ENCODE data around the gene HOXA4.

Gene HOXA4

DNA sequence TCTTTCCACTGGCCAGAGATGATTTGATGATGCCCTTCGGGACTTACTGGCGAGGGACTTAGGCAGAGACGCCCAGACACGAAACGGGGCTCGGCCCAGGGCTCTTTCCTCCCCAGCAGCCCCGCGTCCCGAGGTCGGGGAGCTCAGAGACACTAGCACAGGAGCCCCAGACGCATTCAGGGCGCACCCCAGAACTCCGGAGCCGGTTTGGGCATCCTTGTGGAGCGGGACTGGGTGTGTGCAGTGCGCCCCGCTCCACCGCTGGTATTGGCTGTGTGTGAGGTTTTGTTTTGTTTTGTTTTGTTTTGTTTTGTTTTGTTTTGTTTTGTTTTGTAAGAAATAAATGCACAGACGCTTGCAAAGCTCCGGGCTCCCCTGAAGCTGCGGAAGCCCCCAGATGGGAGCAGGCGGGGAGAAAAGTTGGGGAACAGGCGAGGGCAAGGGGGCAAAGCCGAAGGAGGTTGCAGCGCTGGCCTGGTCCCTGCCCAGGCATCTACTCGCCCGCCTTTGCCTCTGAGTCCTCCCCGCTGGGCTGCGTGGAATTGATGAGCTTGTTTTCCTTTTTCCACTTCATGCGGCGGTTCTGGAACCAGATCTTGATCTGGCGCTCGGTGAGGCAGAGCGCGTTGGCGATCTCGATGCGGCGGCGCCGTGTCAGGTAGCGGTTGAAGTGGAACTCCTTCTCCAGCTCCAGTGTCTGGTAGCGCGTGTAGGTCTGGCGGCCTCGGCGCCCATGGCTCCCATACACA, 14.8 kb upstream of the HOXA4 start:
- TF ChIP-seq POLR2AphosphoS5 (IDR thresholded peaks at IDR 0.05; ENCODE audit: low read depth): no peak
- no peak for TF ChIP-seq SPI1 (IDR thresholded peaks at IDR 0.05; ENCODE audit: borderline replicate concordance, low read depth)
- TF ChIP-seq CTCF (IDR thresholded peaks at IDR 0.05; ENCODE audit: insufficient read depth, low read length): no peak
- TF ChIP-seq GABPA (IDR thresholded peaks at IDR 0.05; ENCODE audit: low read depth): no peak
- TF ChIP-seq, protein P1, sequence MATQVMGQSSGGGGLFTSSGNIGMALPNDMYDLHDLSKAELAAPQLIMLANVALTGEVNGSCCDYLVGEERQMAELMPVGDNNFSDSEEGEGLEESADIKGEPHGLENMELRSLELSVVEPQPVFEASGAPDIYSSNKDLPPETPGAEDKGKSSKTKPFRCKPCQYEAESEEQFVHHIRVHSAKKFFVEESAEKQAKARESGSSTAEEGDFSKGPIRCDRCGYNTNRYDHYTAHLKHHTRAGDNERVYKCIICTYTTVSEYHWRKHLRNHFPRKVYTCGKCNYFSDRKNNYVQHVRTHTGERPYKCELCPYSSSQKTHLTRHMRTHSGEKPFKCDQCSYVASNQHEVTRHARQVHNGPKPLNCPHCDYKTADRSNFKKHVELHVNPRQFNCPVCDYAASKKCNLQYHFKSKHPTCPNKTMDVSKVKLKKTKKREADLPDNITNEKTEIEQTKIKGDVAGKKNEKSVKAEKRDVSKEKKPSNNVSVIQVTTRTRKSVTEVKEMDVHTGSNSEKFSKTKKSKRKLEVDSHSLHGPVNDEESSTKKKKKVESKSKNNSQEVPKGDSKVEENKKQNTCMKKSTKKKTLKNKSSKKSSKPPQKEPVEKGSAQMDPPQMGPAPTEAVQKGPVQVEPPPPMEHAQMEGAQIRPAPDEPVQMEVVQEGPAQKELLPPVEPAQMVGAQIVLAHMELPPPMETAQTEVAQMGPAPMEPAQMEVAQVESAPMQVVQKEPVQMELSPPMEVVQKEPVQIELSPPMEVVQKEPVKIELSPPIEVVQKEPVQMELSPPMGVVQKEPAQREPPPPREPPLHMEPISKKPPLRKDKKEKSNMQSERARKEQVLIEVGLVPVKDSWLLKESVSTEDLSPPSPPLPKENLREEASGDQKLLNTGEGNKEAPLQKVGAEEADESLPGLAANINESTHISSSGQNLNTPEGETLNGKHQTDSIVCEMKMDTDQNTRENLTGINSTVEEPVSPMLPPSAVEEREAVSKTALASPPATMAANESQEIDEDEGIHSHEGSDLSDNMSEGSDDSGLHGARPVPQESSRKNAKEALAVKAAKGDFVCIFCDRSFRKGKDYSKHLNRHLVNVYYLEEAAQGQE (IDR thresholded peaks at IDR 0.05; ENCODE audit: insufficient replicate concordance, low read depth): no peak
- Histone ChIP-seq H3K27me3 (ENCODE audit: insufficient read depth, poor library complexity, severe bottlenecking) (peaks cover 16% of the 10 kb centered on the region), H3K27ac (replicated peaks) (no peak overlapping the region), H3K4me3 (replicated peaks; ENCODE audit: insufficient read depth, low read length) (no peak overlapping the region)
- DNase-seq (ENCODE audit: low read depth in 1 of 2, low spot score in 1 of 2): no peak

DNA sequence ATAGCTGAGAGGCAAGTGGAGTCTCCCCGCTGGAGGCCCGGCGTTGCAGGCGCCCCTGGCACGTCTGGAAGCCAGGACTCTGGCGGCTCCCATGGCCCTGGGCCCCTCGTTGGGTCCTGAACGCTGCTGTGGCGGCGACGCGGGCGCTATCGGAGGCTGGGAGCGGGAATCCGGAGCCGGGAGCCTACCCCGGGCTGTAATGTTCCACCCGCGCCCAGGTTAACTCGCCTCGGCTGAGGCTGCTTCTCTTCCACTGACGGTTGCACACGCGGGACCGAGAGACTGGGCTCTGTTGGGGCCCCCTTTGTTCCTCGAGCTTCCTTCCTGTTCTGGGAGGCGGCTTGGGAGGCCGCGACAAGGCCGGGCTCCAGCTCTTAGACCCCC, 14.2 kb upstream of the HOXA4 start:
- no peak for DNase-seq (ENCODE audit: low read depth in 1 of 2, low spot score in 1 of 2)
- TF ChIP-seq, protein P1 (IDR thresholded peaks at IDR 0.05; ENCODE audit: insufficient replicate concordance, low read depth): no peak
- TF ChIP-seq POLR2AphosphoS5 (IDR thresholded peaks at IDR 0.05; ENCODE audit: low read depth) (no peak), GABPA (IDR thresholded peaks at IDR 0.05; ENCODE audit: low read depth) (no peak), CTCF (IDR thresholded peaks at IDR 0.05; ENCODE audit: insufficient read depth, low read length) (no peak), SPI1 (IDR thresholded peaks at IDR 0.05; ENCODE audit: borderline replicate concordance, low read depth) (no peak)
- peaks cover 16% of the 10 kb centered on the region for H3K27me3 ChIP-seq (ENCODE audit: insufficient read depth, poor library complexity, severe bottlenecking)
- no peak overlapping the region for H3K4me3 ChIP-seq (replicated peaks; ENCODE audit: insufficient read depth, low read length)
- no peak overlapping the region for H3K27ac ChIP-seq (replicated peaks)

GRCh38 chr7:27143950-27144780, 13.6 kb upstream of the HOXA4 start:
- peaks cover 16% of the 10 kb centered on the region for H3K27me3 ChIP-seq (ENCODE audit: insufficient read depth, poor library complexity, severe bottlenecking)
- TF ChIP-seq GABPA (IDR thresholded peaks at IDR 0.05; ENCODE audit: low read depth): no peak
- TF ChIP-seq, protein P1 (IDR thresholded peaks at IDR 0.05; ENCODE audit: insufficient replicate concordance, low read depth): no peak
- no peak for TF ChIP-seq POLR2AphosphoS5 (IDR thresholded peaks at IDR 0.05; ENCODE audit: low read depth)
- no peak for TF ChIP-seq CTCF (IDR thresholded peaks at IDR 0.05; ENCODE audit: insufficient read depth, low read length)
- TF ChIP-seq SPI1 (IDR thresholded peaks at IDR 0.05; ENCODE audit: borderline replicate concordance, low read depth): no peak

More at GRCh38 chr7:27143950-27144780, 13.6 kb upstream of the HOXA4 start:
- DNase-seq (ENCODE audit: low read depth in 1 of 2, low spot score in 1 of 2): no peak
- Histone ChIP-seq H3K4me3 (replicated peaks; ENCODE audit: insufficient read depth, low read length) (no peak overlapping the region; the same call in 1 of the 2 replicates), H3K27ac (replicated peaks) (no peak overlapping the region)

Data from HL-60 (cell line).